GM19023 (cell line): ENCODE data around the gene TDRD7.
"Not testable (repeated sequence)": the region's sequence is repeated elsewhere in the genome, so short reads cannot be mapped to it uniquely, and the experiment has no call there.

ENCODE experiments used
- ATAC-seq: cut with Tn5 transposase; IDR thresholded peaks from one replicate; pipeline ENCODE4 v1.9.1; 2021; ENCODE audit warnings: mild to moderate bottlenecking, moderate library complexity; ENCODE audit not compliant: unreplicated experiment

The TDRD7 gene

GRCh38 chr9:97475059-97475458 lies 63.2 kb downstream of the TDRD7 start:
- no peak for ATAC-seq

GRCh38 chr9:97478301-97478981 lies 66.5 kb downstream of the TDRD7 start:
- ATAC-seq, result no peak

- no peak for ATAC-seq
Measured at GRCh38 chr9:97479496-97480159, 67.7 kb downstream of the TDRD7 start.

GRCh38 chr9:97480174-97480573 lies 68.3 kb downstream of the TDRD7 start:
- ATAC-seq, result no peak

GRCh38 chr9:97480749-97481148 lies 68.9 kb downstream of the TDRD7 start:
- ATAC-seq, result no peak

GRCh38 chr9:97484134-97484533 lies 72.2 kb downstream of the TDRD7 start:
- no peak for ATAC-seq

GRCh38 chr9:97487107-97487506 lies 75.2 kb downstream of the TDRD7 start:
- no peak for ATAC-seq

GRCh38 chr9:97487861-97488260 lies 76.0 kb downstream of the TDRD7 start:
- no peak for ATAC-seq

GRCh38 chr9:97491216-97491999 lies 79.5 kb downstream of the TDRD7 start:
- no peak for ATAC-seq

- ATAC-seq, result not testable (repeated sequence)
Measured at GRCh38 chr9:97497558-97498375, 85.9 kb downstream of the TDRD7 start.

GRCh38 chr9:97498846-97499245 lies 87.0 kb downstream of the TDRD7 start:
- ATAC-seq, result not testable (repeated sequence)

GRCh38 chr9:97500263-97500662 lies 88.4 kb downstream of the TDRD7 start:
- no peak for ATAC-seq

- no peak for ATAC-seq
Measured at GRCh38 chr9:97500765-97501176, 88.9 kb downstream of the TDRD7 start.

- peak; percentile 56 for ATAC-seq
Measured at GRCh38 chr9:97501177-97501971, 89.5 kb downstream of the TDRD7 start, which contains the start of gene TMOD1. Gene TMOD1 (plus strand): TSS chr9:97501666. CDS start chr9:97524189, 22,523 bp downstream.

GRCh38 chr9:97501972-97502221 lies 90.0 kb downstream of the TDRD7 start:
- ATAC-seq, result peak; percentile 15

GRCh38 chr9:97502222-97502983 lies 90.5 kb downstream of the TDRD7 start:
- peak; percentile 22 for ATAC-seq

- no peak for ATAC-seq
Measured at GRCh38 chr9:97502984-97503861, 91.3 kb downstream of the TDRD7 start.

GRCh38 chr9:97503862-97504210 lies 91.9 kb downstream of the TDRD7 start:
- ATAC-seq, result no peak
